Mononuclear cell (primary cell): ENCODE measurements around the gene MMP2. TPM values are rescaled to one million over a fixed set of nuclear protein-coding genes. Genes with fewer than 3 reads are reported as not detected.

Experiments used
- H3K27me3 ChIP-seq: 2 replicates; pipeline ENCODE4 v1.6.0; 2011; ENCODE audit warnings: low read length, control low read depth; ENCODE audit not compliant: insufficient read depth
- H3K4me1 ChIP-seq: 2 replicates; pipeline ENCODE4 v1.5.1; 2011; ENCODE audit warnings: mild to moderate bottlenecking, low read length, control low read depth; ENCODE audit not compliant: insufficient read depth
- H3K4me3 ChIP-seq: 2 replicates; pipeline ENCODE4 v1.5.1; 2011; ENCODE audit warnings: mild to moderate bottlenecking, low read length, moderate library complexity
- H3K9me3 ChIP-seq: 2 replicates; pipeline ENCODE4 v1.5.1; 2011; ENCODE audit warnings: low read depth, mild to moderate bottlenecking, control low read depth, low read length
- total RNA-seq: library from RNA; depleted of rRNA; stranded (reverse); fragments of >200 nt; gene quantifications from one replicate; pipeline ENCODE4 v1.2.3, GENCODE V29; 2012

MMP2 gene
- total RNA-seq, 1 donor, result 0.10 TPM

GRCh38 chr16:55462241-55462640 lies 16.8 kb upstream of the MMP2 start:
- peaks cover 5% of the 10 kb centered on the region for H3K4me1 ChIP-seq

GRCh38 chr16:55464375-55464774 lies 14.6 kb upstream of the MMP2 start:
- H3K27me3 ChIP-seq, result no peaks in the 10 kb centered on the region
- H3K4me3 ChIP-seq, result no peak overlapping the region
- H3K9me3 ChIP-seq, result no peaks in the 10 kb centered on the region
- H3K4me1 ChIP-seq, result peaks cover 5% of the 10 kb centered on the region

More at GRCh38 chr16:55462241-55462640, 16.8 kb upstream of the MMP2 start:
- H3K9me3 ChIP-seq, result no peaks in the 10 kb centered on the region
- no peak overlapping the region for H3K4me3 ChIP-seq
- H3K27me3 ChIP-seq, result no peaks in the 10 kb centered on the region

- H3K9me3 ChIP-seq, result no peaks in the 10 kb centered on the region
- no peak overlapping the region for H3K4me3 ChIP-seq
- H3K4me1 ChIP-seq, result peaks cover 5% of the 10 kb centered on the region
- H3K27me3 ChIP-seq, result no peaks in the 10 kb centered on the region
Observed at GRCh38 chr16:55465077-55465896, 13.7 kb upstream of the MMP2 start.

GRCh38 chr16:55466209-55466608 lies 12.8 kb upstream of the MMP2 start:
- Histone ChIP-seq H3K4me1 (peaks cover 5% of the 10 kb centered on the region), H3K9me3 (no peaks in the 10 kb centered on the region), H3K4me3 (no peak overlapping the region), H3K27me3 (no peaks in the 10 kb centered on the region)

GRCh38 chr16:55467898-55468297 lies 11.1 kb upstream of the MMP2 start:
- Histone ChIP-seq H3K4me3 (no peak overlapping the region), H3K4me1 (peaks cover 13% of the 10 kb centered on the region), H3K9me3 (no peaks in the 10 kb centered on the region), H3K27me3 (no peaks in the 10 kb centered on the region)

- Histone ChIP-seq H3K27me3 (no peaks in the 10 kb centered on the region), H3K4me1 (peaks cover 13% of the 10 kb centered on the region), H3K4me3 (no peak overlapping the region), H3K9me3 (no peaks in the 10 kb centered on the region)
Observed at GRCh38 chr16:55468352-55468990, 10.5 kb upstream of the MMP2 start.

GRCh38 chr16:55469821-55470532 lies 9.0 kb upstream of the MMP2 start:
- H3K9me3 ChIP-seq, result no peaks in the 10 kb centered on the region
- H3K27me3 ChIP-seq, result no peaks in the 10 kb centered on the region
- peaks cover 11% of the 10 kb centered on the region for H3K4me1 ChIP-seq
- no peak overlapping the region for H3K4me3 ChIP-seq

- no peaks in the 10 kb centered on the region for H3K9me3 ChIP-seq
- H3K4me3 ChIP-seq, result no peak overlapping the region
- peaks cover 8% of the 10 kb centered on the region for H3K4me1 ChIP-seq
- no peaks in the 10 kb centered on the region for H3K27me3 ChIP-seq
Observed at GRCh38 chr16:55470533-55471371, 8.2 kb upstream of the MMP2 start.

GRCh38 chr16:55471448-55472097 lies 7.4 kb upstream of the MMP2 start:
- Histone ChIP-seq H3K4me1 (peaks cover 8% of the 10 kb centered on the region), H3K27me3 (no peaks in the 10 kb centered on the region), H3K9me3 (no peaks in the 10 kb centered on the region), H3K4me3 (no peak overlapping the region)

- no peaks in the 10 kb centered on the region for H3K9me3 ChIP-seq
- H3K4me3 ChIP-seq, result no peak overlapping the region
- peaks cover 8% of the 10 kb centered on the region for H3K4me1 ChIP-seq
- H3K27me3 ChIP-seq, result peaks cover 10% of the 10 kb centered on the region
Observed at GRCh38 chr16:55473587-55473986, 5.4 kb upstream of the MMP2 start.

- Histone ChIP-seq H3K4me3 (no peak overlapping the region), H3K4me1 (peaks cover 12% of the 10 kb centered on the region), H3K9me3 (no peaks in the 10 kb centered on the region), H3K27me3 (peaks cover 17% of the 10 kb centered on the region)
Observed at GRCh38 chr16:55474821-55475220, 4.2 kb upstream of the MMP2 start.

- peaks cover 12% of the 10 kb centered on the region for H3K4me1 ChIP-seq
- H3K4me3 ChIP-seq, result no peak overlapping the region
- peaks cover 27% of the 10 kb centered on the region for H3K27me3 ChIP-seq
- no peaks in the 10 kb centered on the region for H3K9me3 ChIP-seq
Observed at GRCh38 chr16:55475919-55476318, 3.1 kb upstream of the MMP2 start.

GRCh38 chr16:55476625-55477533 lies 2.1 kb upstream of the MMP2 start:
- no peaks in the 10 kb centered on the region for H3K9me3 ChIP-seq
- peaks cover 35% of the 10 kb centered on the region for H3K27me3 ChIP-seq
- no peak overlapping the region for H3K4me3 ChIP-seq

More at GRCh38 chr16:55476625-55477533, 2.1 kb upstream of the MMP2 start:
- peaks cover 8% of the 10 kb centered on the region for H3K4me1 ChIP-seq
